IMR-90 (cell line): ENCODE results near the gene RPUSD1. TPM values are rescaled to one million over a fixed set of nuclear protein-coding genes. Genes with fewer than 3 reads are reported as not detected.

Source experiments
- ATAC-seq: fragments of 200-7000 bp; cut with Tn5 transposase; 2 replicates; pipeline ENCODE4 v1.9.1; 2020; ENCODE audit warnings: low read depth, mild to moderate bottlenecking, moderate library complexity
- BruUV-seq: library from RNA; stranded (reverse); fragments of 400-500 nt; replicated peaks from 2 replicates; lab custom pipeline; 2021; lab: Mats Ljungman, UMichigan
- CTCF ChIA-PET: fragments of 300-600 bp; formaldehyde crosslinking; extraction: SDS; loops from one replicate; lab custom pipeline; 2021; ENCODE audit warnings: antibody characterized with exemption; lab: Yijun Ruan, JAX
- POLR2A ChIA-PET: fragments of 300-600 bp; sonication (Branson Sonifier 250); formaldehyde crosslinking; loops from one replicate; lab custom pipeline; 2022; ENCODE audit warnings: antibody characterized with exemption; ENCODE audit not compliant: unreplicated experiment; lab: Charles Lee
- DNase-seq: peaks from one replicate; pipeline ENCODE4 v3.0.0; 2013
- H2AFZ ChIP-seq: replicated peaks from 2 replicates; pipeline ENCODE3; 2013; ENCODE audit warnings: low read length, mild to moderate bottlenecking; ENCODE audit not compliant: poor library complexity
- H2AK5ac ChIP-seq: 2 replicates; pipeline ENCODE4 v1.6.1; 2013; ENCODE audit warnings: low read depth, low read length, inconsistent platforms
- H2AK9ac ChIP-seq: replicated peaks from 2 replicates; pipeline ENCODE3; 2013; ENCODE audit warnings: mild to moderate bottlenecking, low read depth, low read length, moderate library complexity; ENCODE audit not compliant: poor library complexity
- H2BK120ac ChIP-seq: 2 replicates; pipeline ENCODE4 v1.6.1; 2013; ENCODE audit warnings: low read depth, low read length, inconsistent platforms
- H2BK15ac ChIP-seq: 3 replicates; pipeline ENCODE4 v1.6.1; 2013; ENCODE audit warnings: low read depth, low read length, inconsistent platforms
- H2BK20ac ChIP-seq: 2 replicates; pipeline ENCODE4 v1.6.1; 2013; ENCODE audit warnings: low read depth, mild to moderate bottlenecking, inconsistent platforms, low read length, moderate library complexity
- H2BK5ac ChIP-seq: 2 replicates; pipeline ENCODE4 v1.6.1; 2013; ENCODE audit warnings: mild to moderate bottlenecking, low read depth, low read length, inconsistent platforms; ENCODE audit not compliant: poor library complexity, severe bottlenecking
- H3K14ac ChIP-seq: replicated peaks from 2 replicates; pipeline ENCODE4 v1.6.1; 2013; ENCODE audit warnings: low read depth, low read length, inconsistent platforms
- H3K18ac ChIP-seq: 2 replicates; pipeline ENCODE4 v1.6.1; 2013; ENCODE audit warnings: low read depth, low read length, control low read depth
- H3K23ac ChIP-seq: 2 replicates; pipeline ENCODE4 v1.6.1; 2013; ENCODE audit warnings: low read depth, low read length, inconsistent platforms
- H3K27ac ChIP-seq: 2 replicates; pipeline ENCODE4 v1.5.1; 2013; ENCODE audit warnings: mild to moderate bottlenecking, control low read depth, low read length; ENCODE audit not compliant: insufficient read depth
- H3K27me3 ChIP-seq: 2 replicates; pipeline ENCODE4 v1.6.1; 2013; ENCODE audit warnings: low read length; ENCODE audit not compliant: control insufficient read depth, insufficient read depth
- H3K36me3 ChIP-seq: 2 replicates; pipeline ENCODE4 v1.6.1; 2013; ENCODE audit warnings: low read length, mixed read lengths; ENCODE audit not compliant: control insufficient read depth, insufficient read depth
- H3K4ac ChIP-seq: 2 replicates; pipeline ENCODE4 v1.6.1; 2013; ENCODE audit warnings: low read depth, low read length, inconsistent platforms
- H3K4me1 ChIP-seq: 2 replicates; pipeline ENCODE4 v1.6.1; 2013; ENCODE audit warnings: low read length, mixed read lengths; ENCODE audit not compliant: control insufficient read depth, insufficient read depth
- H3K4me2 ChIP-seq: 2 replicates; pipeline ENCODE4 v1.6.1; 2013; ENCODE audit warnings: low read depth, mild to moderate bottlenecking, control low read depth, low read length, moderate library complexity
- H3K4me3 ChIP-seq: 2 replicates; pipeline ENCODE4 v1.5.1; 2013; ENCODE audit warnings: low read depth, mild to moderate bottlenecking, control low read depth, low read length, moderate library complexity; ENCODE audit not compliant: insufficient read depth
- H3K56ac ChIP-seq: 2 replicates; pipeline ENCODE4 v1.6.1; 2013; ENCODE audit warnings: low read length, inconsistent platforms; ENCODE audit not compliant: insufficient read depth; ENCODE audit errors: extremely low read depth
- H3K79me1 ChIP-seq, 2 experiments: 2 replicates each; pipeline ENCODE4 v1.6.1; 2013; ENCODE audit warnings: low read length in 2 of 2, inconsistent platforms in 1 of 2, low read depth in 1 of 2
- H3K9ac ChIP-seq: 2 replicates; pipeline ENCODE4 v1.6.1; 2013; ENCODE audit warnings: low read depth, low read length, control low read depth
- H3K9me1 ChIP-seq: 2 replicates; pipeline ENCODE4 v1.6.1; 2013; ENCODE audit warnings: low read length, inconsistent platforms; ENCODE audit not compliant: insufficient read depth
- H3K9me3 ChIP-seq: 2 replicates; pipeline ENCODE4 v1.6.1; 2013; ENCODE audit warnings: low read length; ENCODE audit not compliant: control insufficient read depth, insufficient read depth
- H4K20me1 ChIP-seq: 2 replicates; pipeline ENCODE4 v1.6.1; 2013; ENCODE audit warnings: low read length, inconsistent platforms; ENCODE audit not compliant: insufficient read depth
- H4K5ac ChIP-seq: 2 replicates; pipeline ENCODE4 v1.6.1; 2013; ENCODE audit warnings: mild to moderate bottlenecking, low read depth, low read length, control low read depth
- H4K8ac ChIP-seq, 2 experiments: 2 replicates each; pipeline ENCODE4 v1.6.1; 2013; ENCODE audit warnings: low read depth in 2 of 2, low read length in 2 of 2, control low read depth in 1 of 2, inconsistent platforms in 1 of 2
- H4K91ac ChIP-seq: 2 replicates; pipeline ENCODE4 v1.6.1; 2013; ENCODE audit warnings: low read depth, low read length, inconsistent platforms; ENCODE audit not compliant: insufficient read depth
- CHD1 ChIP-seq: IDR thresholded peaks from 2 replicates; pipeline ENCODE4 v1.6.1; 2012; ENCODE audit warnings: low read depth, low read length, improper control_type of control experiment
- FOS ChIP-seq: fragments of 150-350 bp; IDR thresholded peaks from 2 replicates; pipeline ENCODE4 v1.6.1; 2016; ENCODE audit warnings: low read depth, low read length
- MXI1 ChIP-seq: IDR thresholded peaks from 2 replicates; pipeline ENCODE4 v1.6.1; 2012; ENCODE audit warnings: low read depth, mild to moderate bottlenecking, low read length, moderate library complexity, borderline replicate concordance
- NFE2L2 ChIP-seq: fragments of 150-350 bp; IDR thresholded peaks from 2 replicates; pipeline ENCODE4 v1.6.1; 2016; ENCODE audit warnings: low read depth, mild to moderate bottlenecking, low read length
- RAD21 ChIP-seq: IDR thresholded peaks from 2 replicates; pipeline ENCODE4 v1.6.1; 2012; ENCODE audit warnings: low read length, improper control_type of control experiment
- SMC3 ChIP-seq: fragments of 150-350 bp; IDR thresholded peaks from 2 replicates; pipeline ENCODE4 v1.6.1; 2016; ENCODE audit warnings: low read depth, mild to moderate bottlenecking, antibody characterized with exemption, low read length, moderate library complexity
- WGBS, 2 experiments: methylation state at CpG; one replicate each; pipeline versions ENCODE4 v1.1.5 to v1.1.7; 2013; ENCODE audit warnings: missing lambda C conversion rate in 2 of 2; ENCODE audit not compliant: insufficient read length in 1 of 2; ENCODE audit errors: extremely low coverage in 2 of 2; 5-methylcytosine and 5-hydroxymethylcytosine counted together
- dilution Hi-C: fragments of 300-500 bp; cut with HindIII; formaldehyde crosslinking; loops from one replicate; pipeline ENCODE4 v1.14.3; 2018; ENCODE audit warnings: low sequenced_read_pairs; ENCODE audit not compliant: unreplicated experiment
- in situ Hi-C: fragments of 300-500 bp; cut with MboI; formaldehyde crosslinking; loops from 3 replicates; pipeline ENCODE4 v1.14.3; 2019; ENCODE audit warnings: low sequenced_read_pairs, inconsistent platforms, mixed read lengths
- intact Hi-C: fragments of 100-400 bp; cut with micrococcal nuclease; formaldehyde crosslinking; loops from 2 replicates; pipeline ENCODE4 v1.10.0; 2022
- polyA plus RNA-seq, 3 experiments: library from polyadenylated mRNA; depleted of rRNA; stranded (reverse); fragments of >200 nt; gene quantifications; 2 replicates each; pipeline ENCODE4 v1.2.3, GENCODE V29; 2012; ENCODE audit warnings: low replicate concordance in 1 of 3
- total RNA-seq: library from RNA; depleted of rRNA; stranded (reverse); fragments of >200 nt; gene quantifications from 2 replicates; pipeline ENCODE4 v1.2.3, GENCODE V29; 2012

Gene RPUSD1
- total and polyA plus RNA-seq, 2 of the 4 experiments (the other 2 are of a cell fraction): 13.1 to 32.3 TPM

DNA sequence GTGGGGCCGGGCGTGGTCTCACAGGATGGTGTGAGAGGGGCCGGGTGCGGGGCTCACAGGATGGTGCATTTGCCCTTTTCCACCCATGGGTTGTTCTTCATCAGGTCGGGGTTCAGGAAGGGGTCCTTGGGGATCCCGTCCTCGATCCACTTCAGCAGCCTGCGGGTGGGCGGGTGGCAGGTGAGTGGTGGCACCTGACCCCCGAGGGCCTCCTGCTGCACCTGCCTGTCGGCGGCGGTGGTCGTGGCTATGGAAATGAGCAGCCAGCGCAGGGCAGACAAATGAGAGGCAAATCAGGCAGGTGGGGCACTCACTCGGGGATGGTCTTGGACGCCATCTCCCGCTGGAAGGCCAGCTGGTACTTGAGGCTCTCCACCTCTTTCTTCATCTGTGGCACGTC lies 10.5 kb upstream of the RPUSD1 start:
- Histone ChIP-seq H4K91ac (no peak overlapping the region), H2AK5ac (no peak overlapping the region), H3K27me3 (peaks cover 20% of the 10 kb centered on the region), H3K4me1 (no peaks in the 10 kb centered on the region), H3K36me3 (peaks cover 3% of the 10 kb centered on the region; the same call in 1 of the 2 replicates), H2BK120ac (no peak overlapping the region), H3K79me1 (no peaks in the 10 kb centered on the region), H3K4ac (no peak overlapping the region), H4K20me1 (no peaks in the 10 kb centered on the region), H3K23ac (no peak overlapping the region), H3K27ac (no peak overlapping the region), H3K9ac (no peak overlapping the region), H3K56ac (no peak overlapping the region), H4K8ac (no peak overlapping the region), H3K9me1 (no peaks in the 10 kb centered on the region), H2AK9ac (no peak overlapping the region), H2AFZ (no peak overlapping the region), H2BK5ac (no peak overlapping the region), H2BK20ac (no peak overlapping the region), H4K5ac (no peak overlapping the region), H3K14ac (no peak overlapping the region), H3K18ac (no peak overlapping the region), H3K9me3 (no peaks in the 10 kb centered on the region), H3K4me3 (no peak overlapping the region), H3K4me2 (no peak overlapping the region), H2BK15ac (no peak overlapping the region)
- CTCF ChIA-PET: no interaction called here
- in situ Hi-C loops (no loop called here), dilution Hi-C loops (no loop called here), intact Hi-C loops (no loop called here)
- no TSS peak for BruUV-seq
- POLR2A ChIA-PET: no interaction called here
- DNase-seq (no peak), ATAC-seq (no peak)
- WGBS, 2 experiments: 88% methylated on average over 9 of the region's 19 CpGs; no CpG with 5 or more reads in 1 of the 2 experiments
- no peak for TF ChIP-seq MXI1
- no peak for TF ChIP-seq FOS
- no peak for TF ChIP-seq NFE2L2
- no peak for TF ChIP-seq RAD21
- no peak for TF ChIP-seq SMC3
- no peak for TF ChIP-seq CHD1
